ENCODE measurements around the gene PLK3.

- no peak for TF ChIP-seq GATA3 (IDR thresholded peaks at IDR 0.05; ENCODE audit: low read depth, low read length)
- TF ChIP-seq GATA2 (IDR thresholded peaks at IDR 0.05; ENCODE audit: low read depth, low read length): no peak
Observed at GRCh38 chr1:44831516-44831915, 31.3 kb downstream of the PLK3 start.
